SK-N-SH treated with all-trans-retinoic acid at 6 μM for 48 hours (cell line): Measurements from ENCODE around the gene SYNE3.

Experiments used
- ATAC-seq: fragments of 200-7000 bp; cut with Tn5 transposase; 3 replicates; pipeline ENCODE4 v1.9.1; 2020; ENCODE audit warnings: mild to moderate bottlenecking, moderate library complexity
- ARNTL ChIP-seq: fragments of 450-650 bp; formaldehyde crosslinking; IDR thresholded peaks from 2 replicates; pipeline ENCODE4 v1.5.0; 2020; ENCODE audit warnings: low read depth, mild to moderate bottlenecking, moderate library complexity, borderline replicate concordance
- BACH2 ChIP-seq: fragments of 250-450 bp; sonication (Bioruptor Pico); IDR thresholded peaks from 2 replicates; pipeline ENCODE4 v1.9.0; 2021; ENCODE audit warnings: mild to moderate bottlenecking, borderline replicate concordance
- CREB5 ChIP-seq: fragments of 250-450 bp; sonication (Bioruptor Pico); IDR thresholded peaks from 2 replicates; pipeline ENCODE4 v1.5.1; 2020; ENCODE audit warnings: low read depth, mild to moderate bottlenecking, moderate library complexity
- CSDC2 ChIP-seq: fragments of 250-450 bp; sonication (Bioruptor Pico); IDR thresholded peaks from 2 replicates; pipeline ENCODE4 v1.5.0; 2020; ENCODE audit warnings: mild to moderate bottlenecking, moderate library complexity
- CSRNP3 ChIP-seq: fragments of 250-450 bp; sonication (Bioruptor Pico); IDR thresholded peaks from 2 replicates; pipeline ENCODE4 v1.5.1; 2021; ENCODE audit warnings: mild to moderate bottlenecking, moderate library complexity
- ESRRG ChIP-seq: fragments of 250-450 bp; sonication (Bioruptor Pico); IDR thresholded peaks from 2 replicates; pipeline ENCODE4 v1.6.1; 2021; ENCODE audit warnings: mild to moderate bottlenecking
- GLIS3 ChIP-seq: fragments of 250-450 bp; sonication (Bioruptor Pico); IDR thresholded peaks from 2 replicates; pipeline ENCODE4 v1.5.0; 2020; ENCODE audit warnings: mild to moderate bottlenecking, moderate library complexity
- ISL1 ChIP-seq: fragments of 250-450 bp; sonication (Bioruptor Pico); IDR thresholded peaks from 2 replicates; pipeline ENCODE4 v2.1.2; 2022; ENCODE audit warnings: mild to moderate bottlenecking, moderate library complexity
- OSR1 ChIP-seq: fragments of 250-450 bp; sonication (Bioruptor Pico); IDR thresholded peaks from 2 replicates; pipeline ENCODE4 v1.8.0; 2022; ENCODE audit warnings: moderate library complexity, mild to moderate bottlenecking, inconsistent platforms
- PATZ1 ChIP-seq: fragments of 250-450 bp; sonication (Bioruptor Pico); IDR thresholded peaks from 2 replicates; pipeline ENCODE4 v1.8.0; 2020; ENCODE audit warnings: mild to moderate bottlenecking, moderate library complexity, borderline replicate concordance
- POU6F1 ChIP-seq: fragments of 250-450 bp; sonication (Bioruptor Pico); IDR thresholded peaks from 2 replicates; pipeline ENCODE4 v1.8.0; 2021; ENCODE audit warnings: low read depth, mild to moderate bottlenecking, moderate library complexity, borderline replicate concordance
- PPARA ChIP-seq: fragments of 250-450 bp; sonication (Bioruptor Pico); IDR thresholded peaks from 2 replicates; pipeline ENCODE4 v1.5.0; 2020; ENCODE audit warnings: mild to moderate bottlenecking, borderline replicate concordance
- RARB ChIP-seq: fragments of 250-450 bp; sonication (Bioruptor Pico); IDR thresholded peaks from 2 replicates; pipeline ENCODE4 v1.8.0; 2021; ENCODE audit warnings: mild to moderate bottlenecking, moderate library complexity
- SNAI2 ChIP-seq: fragments of 250-450 bp; sonication (Bioruptor Pico); IDR thresholded peaks from 2 replicates; pipeline ENCODE4 v1.5.0; 2020; ENCODE audit warnings: mild to moderate bottlenecking, moderate library complexity
- TCF4 ChIP-seq: fragments of 250-450 bp; sonication (Bioruptor Pico); IDR thresholded peaks from 2 replicates; pipeline ENCODE4 v1.8.0; 2021; ENCODE audit warnings: mild to moderate bottlenecking, moderate library complexity, borderline replicate concordance
- TOX ChIP-seq: fragments of 250-450 bp; sonication (Bioruptor Pico); IDR thresholded peaks from 2 replicates; pipeline ENCODE4 v1.8.0; 2021; ENCODE audit warnings: mild to moderate bottlenecking, moderate library complexity, borderline replicate concordance
- TSHZ2 ChIP-seq: fragments of 250-450 bp; sonication (Bioruptor Pico); IDR thresholded peaks from 2 replicates; pipeline ENCODE4 v1.5.0; 2020; ENCODE audit warnings: mild to moderate bottlenecking, moderate library complexity
- ZC3H10 ChIP-seq: fragments of 250-450 bp; sonication (Bioruptor Pico); IDR thresholded peaks from 2 replicates; pipeline ENCODE4 v1.5.1; 2021; ENCODE audit warnings: mild to moderate bottlenecking, moderate library complexity
- ZFP3 ChIP-seq: fragments of 250-450 bp; sonication (Bioruptor Pico); IDR thresholded peaks from 2 replicates; pipeline ENCODE4 v1.5.0; 2020; ENCODE audit warnings: mild to moderate bottlenecking, moderate library complexity
- ZFP30 ChIP-seq: fragments of 450-650 bp; formaldehyde crosslinking; IDR thresholded peaks from 2 replicates; pipeline ENCODE4 v1.5.0; 2022; ENCODE audit warnings: mild to moderate bottlenecking, moderate library complexity
- ZNF565 ChIP-seq: fragments of 450-650 bp; formaldehyde crosslinking; conservative IDR thresholded peaks from 2 replicates; pipeline ENCODE4 v1.5.0; 2020; ENCODE audit warnings: low read depth, mild to moderate bottlenecking, moderate library complexity
- ZNF70 ChIP-seq: fragments of 450-650 bp; formaldehyde crosslinking; IDR thresholded peaks from 2 replicates; pipeline ENCODE4 v1.5.0; 2020; ENCODE audit warnings: mild to moderate bottlenecking, moderate library complexity
- ZNF8 ChIP-seq: fragments of 450-650 bp; formaldehyde crosslinking; IDR thresholded peaks from 2 replicates; pipeline ENCODE4 v1.5.0; 2020; ENCODE audit warnings: mild to moderate bottlenecking, moderate library complexity

The SYNE3 gene

GRCh38 chr14:95541346-95541745 lies 24.9 kb upstream of the SYNE3 start:
- no peak for ATAC-seq
- TF ChIP-seq CREB5 (CRISPR knock-in tag), result no peak
- TF ChIP-seq TOX (CRISPR knock-in tag), result no peak
- TF ChIP-seq RARB (CRISPR knock-in tag), result no peak
- TF ChIP-seq TSHZ2 (CRISPR knock-in tag), result no peak
- TF ChIP-seq ZNF8 (CRISPR knock-in tag), result no peak
- no peak for TF ChIP-seq ARNTL
- no peak for TF ChIP-seq ZFP30
- no peak for TF ChIP-seq ZNF70 (CRISPR knock-in tag)
- TF ChIP-seq OSR1 (CRISPR knock-in tag), result no peak
- no peak for TF ChIP-seq SNAI2 (CRISPR knock-in tag)
- TF ChIP-seq POU6F1 (CRISPR knock-in tag), result no peak
- no peak for TF ChIP-seq ZC3H10 (CRISPR knock-in tag)
- TF ChIP-seq CSRNP3 (CRISPR knock-in tag), result no peak

- no peak for ATAC-seq
- TF ChIP-seq TCF4 (CRISPR knock-in tag), result no peak
- TF ChIP-seq ZFP3 (CRISPR knock-in tag), result no peak
- no peak for TF ChIP-seq ZNF565 (CRISPR knock-in tag)
- no peak for TF ChIP-seq GLIS3 (CRISPR knock-in tag)
- TF ChIP-seq SNAI2 (CRISPR knock-in tag), result no peak
- no peak for TF ChIP-seq RARB (CRISPR knock-in tag)
- no peak for TF ChIP-seq ZNF70 (CRISPR knock-in tag)
- no peak for TF ChIP-seq BACH2 (CRISPR knock-in tag)
- no peak for TF ChIP-seq TSHZ2 (CRISPR knock-in tag)
- no peak for TF ChIP-seq PPARA (CRISPR knock-in tag)
- no peak for TF ChIP-seq ZC3H10 (CRISPR knock-in tag)
- TF ChIP-seq PATZ1 (CRISPR knock-in tag), result no peak
- no peak for TF ChIP-seq ZFP30
- no peak for TF ChIP-seq ESRRG (CRISPR knock-in tag)
- no peak for TF ChIP-seq ISL1 (CRISPR knock-in tag)
- no peak for TF ChIP-seq POU6F1 (CRISPR knock-in tag)
- TF ChIP-seq CSDC2 (CRISPR knock-in tag), result no peak
- TF ChIP-seq CSRNP3 (CRISPR knock-in tag), result no peak
- no peak for TF ChIP-seq ZNF8 (CRISPR knock-in tag)
Observed at GRCh38 chr14:95540236-95540855, 23.9 kb upstream of the SYNE3 start.
